Stimulated activated naive B cell treated with anti-CD40 and anti-IgM and Interleukin-4, amounts not matched to agents 10 μg/mL and 1 μg/mL and 100 μg/mL, for 72 hours (primary cell): Measurements from ENCODE around the gene PRKAR1B.

ENCODE experiments used
- ATAC-seq, 2 donors: fragments of 150-1000 bp; cut with Tn5 transposase; replicated peaks; 2 replicates each; pipeline ENCODE4 v1.10.0; 2021; ENCODE audit warnings: moderate library complexity in 1 of 2
- DNase-seq: peaks from one replicate; pipeline ENCODE4 v3.0.0; 2021
- H3K27ac Mint-ChIP-seq: one replicate; pipeline ENCODE4 v1.8.0; 2022; ENCODE audit warnings: mild to moderate bottlenecking, mixed read lengths
- H3K27me3 Mint-ChIP-seq, 2 donors: one replicate each; pipeline ENCODE4 v1.8.0; 2022; ENCODE audit warnings: mixed read lengths in 2 of 2
- H3K36me3 Mint-ChIP-seq, 2 donors: one replicate each; pipeline ENCODE4 v1.8.0; 2022; ENCODE audit warnings: mixed read lengths in 2 of 2, mild to moderate bottlenecking in 1 of 2
- H3K4me1 Mint-ChIP-seq, 2 donors: one replicate each; pipeline ENCODE4 v1.8.0; 2022; ENCODE audit warnings: mixed read lengths in 2 of 2, mild to moderate bottlenecking in 1 of 2
- H3K4me3 Mint-ChIP-seq, 2 donors: one replicate each; pipeline ENCODE4 v1.8.0; 2022; ENCODE audit warnings: mild to moderate bottlenecking in 2 of 2, mixed read lengths in 2 of 2, moderate library complexity in 1 of 2
- H3K9me3 Mint-ChIP-seq, 2 donors: one replicate each; pipeline ENCODE4 v1.8.0; 2022; ENCODE audit warnings: mixed read lengths in 2 of 2, mild to moderate bottlenecking in 1 of 2

PRKAR1B gene

GRCh38 chr7:628826-629225, 98.3 kb downstream of the PRKAR1B start:
- H3K27ac Mint-ChIP-seq: no peak overlapping the region
- peaks cover 23 to 42% of the 10 kb centered on the region in 2 donors for H3K36me3 Mint-ChIP-seq

DNA sequence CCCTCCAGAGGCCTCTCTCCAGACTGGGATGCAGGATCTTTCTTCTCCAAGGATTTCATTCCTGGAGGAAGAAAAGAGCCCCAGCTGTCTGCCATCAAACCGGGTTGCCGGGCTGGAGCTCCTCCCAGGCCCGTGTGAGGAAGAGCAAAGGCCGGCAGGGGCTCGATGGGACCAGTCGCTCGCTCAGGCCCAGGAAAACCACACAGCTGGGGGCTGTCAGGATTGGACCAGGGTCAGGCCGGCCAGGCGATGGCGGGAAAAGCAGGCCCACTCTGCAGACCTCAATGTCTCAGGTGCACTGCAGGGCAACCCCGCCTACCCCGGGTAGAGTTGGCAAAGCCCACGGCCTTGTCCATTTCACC, 98.7 kb downstream of the PRKAR1B start:
- ATAC-seq: no peak
- Mint-ChIP-seq H3K27ac (no peak overlapping the region), H3K27me3 (no peaks in the 10 kb centered on the region), H3K9me3 (peaks cover 9 to 13% of the 10 kb centered on the region in 2 donors), H3K4me1 (peaks cover 2 to 4% of the 10 kb centered on the region in 2 donors), H3K36me3 (peaks cover 26 to 46% of the 10 kb centered on the region in 2 donors), H3K4me3 (no peak overlapping the region)
- DNase-seq: no peak

More at GRCh38 chr7:628826-629225, 98.3 kb downstream of the PRKAR1B start:
- no peaks in the 10 kb centered on the region for H3K27me3 Mint-ChIP-seq
- ATAC-seq (no peak), DNase-seq (no peak)
- no peak overlapping the region for H3K4me3 Mint-ChIP-seq
- H3K9me3 Mint-ChIP-seq: peaks cover 9 to 10% of the 10 kb centered on the region in 2 donors
- peaks cover 2 to 4% of the 10 kb centered on the region in 2 donors for H3K4me1 Mint-ChIP-seq

DNA sequence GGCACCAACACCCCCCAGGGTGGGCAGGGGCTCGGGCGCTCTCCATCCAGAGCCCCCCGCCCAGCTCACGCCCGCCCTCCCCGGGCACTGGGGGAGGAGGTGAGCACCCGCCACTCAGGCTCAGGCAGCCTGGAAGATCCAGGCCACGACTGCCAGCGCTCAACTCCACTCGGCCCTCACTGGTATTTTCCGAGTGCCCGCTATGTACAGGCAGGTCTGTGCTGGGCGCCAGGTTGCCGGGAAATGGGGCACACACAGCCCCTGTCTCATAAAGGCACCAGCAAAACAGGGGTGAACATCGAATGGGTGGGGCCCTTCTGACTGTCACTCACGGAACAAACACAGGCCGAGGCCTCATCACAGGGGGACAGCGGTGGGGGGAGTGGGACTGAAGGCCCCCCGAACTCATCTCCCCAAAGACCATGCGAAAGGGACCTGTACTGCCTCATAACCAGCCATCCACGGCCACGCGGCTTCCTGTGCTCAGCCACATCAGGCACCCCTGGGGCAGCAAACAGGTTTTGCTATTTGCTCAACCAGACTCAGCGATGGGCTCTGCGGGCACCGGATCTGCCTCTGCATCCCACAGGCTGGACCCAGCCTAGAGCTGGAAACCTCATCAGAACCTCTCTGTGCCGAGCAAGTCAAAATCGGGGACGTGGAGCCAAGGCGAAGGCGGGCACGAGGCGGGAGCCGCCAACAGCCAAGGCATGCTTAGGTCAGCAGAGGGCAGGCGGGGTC, 99.2 kb downstream of the PRKAR1B start:
- Mint-ChIP-seq H3K36me3 (peaks cover 32 to 48% of the 10 kb centered on the region in 2 donors), H3K9me3 (peaks cover 9 to 16% of the 10 kb centered on the region in 2 donors), H3K4me3 (no peak overlapping the region), H3K4me1 (peaks cover 2 to 4% of the 10 kb centered on the region in 2 donors), H3K27me3 (no peaks in the 10 kb centered on the region), H3K27ac (no peak overlapping the region)
- DNase-seq (no peak), ATAC-seq (no peak)

- ATAC-seq (no peak), DNase-seq (no peak)
- H3K36me3 Mint-ChIP-seq: peaks cover 50 to 61% of the 10 kb centered on the region in 2 donors
- no peaks in the 10 kb centered on the region for H3K27me3 Mint-ChIP-seq
- peaks cover 22 to 24% of the 10 kb centered on the region in 2 donors for H3K9me3 Mint-ChIP-seq
- H3K4me1 Mint-ChIP-seq: peaks cover 2 to 4% of the 10 kb centered on the region in 2 donors
- no peak overlapping the region for H3K27ac Mint-ChIP-seq
- no peak overlapping the region for H3K4me3 Mint-ChIP-seq
Measured at GRCh38 chr7:625376-625971, 101.6 kb downstream of the PRKAR1B start.

DNA sequence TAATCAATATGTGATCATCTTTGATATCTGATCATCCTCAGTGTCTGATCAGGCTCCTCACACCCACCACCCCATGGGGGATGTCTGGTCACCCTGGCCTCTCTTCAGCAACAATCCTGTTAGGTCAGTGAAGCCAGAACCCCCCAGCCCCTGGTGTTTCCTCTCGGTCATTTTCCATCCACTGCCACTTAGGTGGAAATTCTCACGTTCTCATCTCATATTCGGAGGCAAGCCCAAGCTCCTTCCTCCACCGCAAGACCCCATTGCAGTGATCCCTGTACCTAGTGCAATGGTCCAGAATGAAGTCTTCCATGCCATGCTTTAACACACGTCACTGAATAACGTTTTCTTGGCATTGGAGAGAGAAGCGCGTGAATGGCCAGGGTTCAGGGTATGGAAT, 103.6 kb downstream of the PRKAR1B start:
- Mint-ChIP-seq H3K27ac (no peak overlapping the region), H3K27me3 (no peaks in the 10 kb centered on the region), H3K9me3 (peaks cover 26 to 29% of the 10 kb centered on the region in 2 donors), H3K36me3 (peaks cover 60 to 74% of the 10 kb centered on the region in 2 donors), H3K4me3 (no peak overlapping the region), H3K4me1 (peaks cover 14 to 16% of the 10 kb centered on the region in 2 donors)
- DNase-seq (no peak), ATAC-seq (no peak)

GRCh38 chr7:621572-622285, 105.4 kb downstream of the PRKAR1B start:
- Mint-ChIP-seq H3K27ac (no peak overlapping the region), H3K4me1 (peaks cover 18% of the 10 kb centered on the region in 2 donors), H3K9me3 (peaks cover 26 to 31% of the 10 kb centered on the region in 2 donors), H3K4me3 (no peak overlapping the region), H3K27me3 (no peaks in the 10 kb centered on the region), H3K36me3 (peaks cover 56 to 72% of the 10 kb centered on the region in 2 donors)
- ATAC-seq (no peak), DNase-seq (no peak)

DNA sequence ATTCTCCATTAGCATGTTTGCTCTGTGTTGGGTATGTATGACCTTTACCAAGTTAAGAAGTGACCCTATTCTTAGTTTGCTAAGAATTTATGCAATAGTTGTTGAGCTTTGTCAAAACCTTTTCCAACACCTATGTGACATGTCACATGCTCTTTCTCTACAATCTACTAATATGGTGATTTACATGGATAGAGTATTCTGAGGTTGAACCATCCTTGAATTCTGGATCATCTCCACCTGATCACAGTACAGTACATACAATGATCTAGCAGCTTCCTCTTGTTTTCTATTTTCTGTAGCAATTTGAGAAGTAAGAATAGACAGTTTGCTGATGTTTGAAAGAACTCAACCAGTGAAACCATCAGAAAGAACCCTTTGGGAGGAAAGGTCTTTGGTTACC, 106.2 kb downstream of the PRKAR1B start:
- ATAC-seq: no peak
- DNase-seq: no peak
- Mint-ChIP-seq H3K27ac (no peak overlapping the region), H3K9me3 (peaks cover 26 to 30% of the 10 kb centered on the region in 2 donors), H3K36me3 (peaks cover 54 to 70% of the 10 kb centered on the region in 2 donors), H3K4me3 (no peak overlapping the region), H3K4me1 (peaks cover 18% of the 10 kb centered on the region in 2 donors), H3K27me3 (no peaks in the 10 kb centered on the region)

DNA sequence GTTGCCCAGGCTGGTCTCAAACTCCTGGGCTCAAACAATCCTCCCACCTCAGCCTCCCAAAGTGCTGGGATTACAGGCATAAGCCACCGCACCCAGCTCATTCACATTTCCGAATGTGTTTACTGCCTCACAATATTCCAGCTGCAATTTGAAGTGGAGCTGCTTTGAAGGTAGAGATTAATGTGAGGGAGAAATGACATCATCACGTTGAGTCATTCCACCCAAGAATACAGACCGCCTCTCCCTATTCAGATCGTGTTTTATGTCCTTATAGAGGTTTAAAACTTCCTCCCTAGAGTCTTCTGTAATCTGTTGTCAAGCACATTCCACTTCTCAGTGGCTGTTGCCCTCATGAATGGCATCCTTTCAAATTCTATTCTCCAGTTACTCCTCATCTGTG, 107.0 kb downstream of the PRKAR1B start:
- H3K27ac Mint-ChIP-seq: peak overlapping the region; percentile 22
- peak in 1 of 2 donors; percentile 39 for ATAC-seq
- peaks cover 18% of the 10 kb centered on the region in 2 donors for H3K4me1 Mint-ChIP-seq
- H3K27me3 Mint-ChIP-seq: no peaks in the 10 kb centered on the region
- peaks cover 54 to 66% of the 10 kb centered on the region in 2 donors for H3K36me3 Mint-ChIP-seq
- no peak for DNase-seq
- H3K9me3 Mint-ChIP-seq: peaks cover 24 to 27% of the 10 kb centered on the region in 2 donors
- no peak overlapping the region for H3K4me3 Mint-ChIP-seq

DNA sequence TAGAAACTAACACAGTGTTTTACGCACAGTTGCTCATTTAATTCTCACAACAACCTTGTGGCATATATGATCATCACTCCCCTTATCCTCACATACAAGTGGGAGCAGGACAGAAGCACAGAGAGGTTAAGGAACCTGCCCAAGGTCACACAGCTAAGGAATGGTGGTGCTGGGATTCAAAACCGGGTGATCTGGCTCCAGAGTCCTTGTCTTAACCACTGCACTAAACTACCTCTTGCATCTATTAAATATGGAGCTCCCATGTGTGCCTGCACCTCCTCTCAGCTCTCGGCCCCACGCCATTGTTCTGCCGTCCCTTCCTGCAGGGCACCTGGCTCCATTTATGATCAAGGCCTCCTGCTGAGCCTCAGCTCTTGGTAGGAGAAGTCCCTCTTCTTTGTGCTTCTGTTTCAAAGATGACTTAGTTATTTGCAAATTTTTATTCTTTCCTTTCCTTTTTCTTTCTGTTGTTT, 107.7 kb downstream of the PRKAR1B start:
- Mint-ChIP-seq H3K36me3 (peaks cover 54 to 64% of the 10 kb centered on the region in 2 donors), H3K4me3 (no peak overlapping the region)

GRCh38 chr7:618539-619367, 108.3 kb downstream of the PRKAR1B start:
- ATAC-seq (peak; percentile 75 to 83), DNase-seq (no peak)
- peaks cover 55 to 62% of the 10 kb centered on the region in 2 donors for H3K36me3 Mint-ChIP-seq
- H3K27me3 Mint-ChIP-seq: no peaks in the 10 kb centered on the region
- H3K4me1 Mint-ChIP-seq: peaks cover 18 to 21% of the 10 kb centered on the region in 2 donors
- peaks cover 17 to 22% of the 10 kb centered on the region in 2 donors for H3K9me3 Mint-ChIP-seq
- peak overlapping the region; percentile 89 for H3K27ac Mint-ChIP-seq
- no peak overlapping the region for H3K4me3 Mint-ChIP-seq

More for the DNA sequence above, 107.7 kb downstream of the PRKAR1B start:
- Mint-ChIP-seq H3K27ac (peak overlapping the region; percentile 75), H3K9me3 (peaks cover 18 to 22% of the 10 kb centered on the region in 2 donors), H3K4me1 (peaks cover 18 to 21% of the 10 kb centered on the region in 2 donors), H3K27me3 (no peaks in the 10 kb centered on the region)
- no peak for DNase-seq
- ATAC-seq: no peak

GRCh38 chr7:617614-618538, 109.2 kb downstream of the PRKAR1B start:
- DNase-seq (no peak), ATAC-seq (no peak)
- Mint-ChIP-seq H3K4me3 (no peak overlapping the region), H3K9me3 (peaks cover 11 to 22% of the 10 kb centered on the region in 2 donors), H3K27ac (peak overlapping the region; percentile 89), H3K4me1 (peaks cover 18 to 21% of the 10 kb centered on the region in 2 donors), H3K36me3 (peaks cover 47 to 53% of the 10 kb centered on the region in 2 donors), H3K27me3 (no peaks in the 10 kb centered on the region)

DNA sequence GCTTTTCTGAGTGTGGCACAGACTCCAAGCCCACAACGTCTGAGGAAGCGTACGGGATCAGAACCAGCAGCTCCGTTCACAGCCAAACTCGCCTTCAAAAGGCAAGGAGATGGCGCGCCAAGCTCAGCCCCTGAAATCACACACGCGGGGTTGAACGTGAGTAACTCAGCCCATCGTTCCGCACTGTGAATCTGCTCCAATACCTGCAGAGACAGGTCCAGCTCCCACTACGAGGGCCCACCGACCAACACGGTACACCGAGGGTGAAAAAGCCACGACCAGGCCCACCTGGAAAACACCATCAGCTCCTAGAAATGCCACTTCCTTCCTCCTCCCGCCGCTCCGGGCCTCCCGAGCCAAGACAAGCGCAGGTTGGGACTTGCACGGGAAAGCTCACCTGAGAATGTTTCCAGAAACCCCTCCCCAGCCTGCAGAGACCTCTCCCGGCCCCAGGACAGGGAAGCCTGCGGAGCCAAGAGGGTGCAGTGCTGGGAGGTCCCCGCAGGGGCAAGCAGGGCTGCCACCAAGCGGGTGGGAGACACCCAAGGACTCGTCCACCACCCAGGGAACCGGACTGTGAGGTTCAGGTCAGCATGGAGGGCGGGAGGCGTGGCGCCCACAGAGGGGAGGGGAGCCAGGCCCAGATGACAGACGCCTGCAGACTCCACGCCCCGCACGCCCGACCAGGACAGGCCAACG, 113.5 kb downstream of the PRKAR1B start:
- peak overlapping the region; percentile 63 for H3K27ac Mint-ChIP-seq
- peaks cover 11 to 12% of the 10 kb centered on the region in 2 donors for H3K9me3 Mint-ChIP-seq
- no peak for ATAC-seq
- no peaks in the 10 kb centered on the region for H3K27me3 Mint-ChIP-seq
- H3K4me3 Mint-ChIP-seq: no peak overlapping the region
- H3K36me3 Mint-ChIP-seq: peaks cover 32 to 43% of the 10 kb centered on the region in 2 donors
- H3K4me1 Mint-ChIP-seq: peaks cover 25 to 36% of the 10 kb centered on the region in 2 donors
- DNase-seq: no peak
